SK-N-SH treated with all-trans-retinoic acid at 6 μM for 48 hours (cell line): ENCODE measurements around the gene PTN.

Experiments
- ESRRG ChIP-seq: fragments of 250-450 bp; sonication (Bioruptor Pico); IDR thresholded peaks from 2 replicates; pipeline ENCODE4 v1.6.1; 2021; ENCODE audit warnings: mild to moderate bottlenecking
- ZFP3 ChIP-seq: fragments of 250-450 bp; sonication (Bioruptor Pico); IDR thresholded peaks from 2 replicates; pipeline ENCODE4 v1.5.0; 2020; ENCODE audit warnings: mild to moderate bottlenecking, moderate library complexity
- ZNF565 ChIP-seq: fragments of 450-650 bp; formaldehyde crosslinking; conservative IDR thresholded peaks from 2 replicates; pipeline ENCODE4 v1.5.0; 2020; ENCODE audit warnings: low read depth, mild to moderate bottlenecking, moderate library complexity
- TF ChIP-seq, protein P1 (sequence below): fragments of 250-450 bp; sonication (Bioruptor Pico); IDR thresholded peaks from 2 replicates; pipeline ENCODE4 v1.8.0; 2020; ENCODE audit warnings: mild to moderate bottlenecking, moderate library complexity, borderline replicate concordance

DNA sequence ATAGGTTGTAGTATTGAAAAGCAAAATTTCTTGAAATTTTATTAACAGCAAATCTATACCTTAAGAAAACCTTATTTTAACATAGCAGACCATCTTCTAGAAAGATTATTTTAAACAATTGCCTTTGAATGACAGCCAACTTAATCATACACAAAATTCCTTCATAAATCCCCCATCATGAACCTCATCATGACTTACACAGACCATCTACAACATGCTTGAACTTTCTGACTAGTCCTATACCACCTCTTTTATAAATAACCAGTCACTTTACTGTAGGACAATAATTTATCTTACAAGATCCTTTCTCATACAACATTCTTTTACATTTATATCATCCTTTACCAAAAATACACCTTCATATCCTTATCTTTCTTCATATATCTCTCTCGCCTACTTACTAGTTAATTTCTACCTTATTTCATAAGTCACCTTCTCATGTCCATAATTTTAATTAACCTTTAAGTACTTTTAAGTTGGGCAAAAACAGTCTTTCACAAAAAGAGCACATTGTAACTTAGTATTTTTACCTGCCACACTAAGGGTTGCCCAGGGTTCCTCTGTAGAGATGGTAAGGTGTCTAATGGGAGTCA is 16.6 kb upstream of the PTN start:
- TF ChIP-seq, protein P1, sequence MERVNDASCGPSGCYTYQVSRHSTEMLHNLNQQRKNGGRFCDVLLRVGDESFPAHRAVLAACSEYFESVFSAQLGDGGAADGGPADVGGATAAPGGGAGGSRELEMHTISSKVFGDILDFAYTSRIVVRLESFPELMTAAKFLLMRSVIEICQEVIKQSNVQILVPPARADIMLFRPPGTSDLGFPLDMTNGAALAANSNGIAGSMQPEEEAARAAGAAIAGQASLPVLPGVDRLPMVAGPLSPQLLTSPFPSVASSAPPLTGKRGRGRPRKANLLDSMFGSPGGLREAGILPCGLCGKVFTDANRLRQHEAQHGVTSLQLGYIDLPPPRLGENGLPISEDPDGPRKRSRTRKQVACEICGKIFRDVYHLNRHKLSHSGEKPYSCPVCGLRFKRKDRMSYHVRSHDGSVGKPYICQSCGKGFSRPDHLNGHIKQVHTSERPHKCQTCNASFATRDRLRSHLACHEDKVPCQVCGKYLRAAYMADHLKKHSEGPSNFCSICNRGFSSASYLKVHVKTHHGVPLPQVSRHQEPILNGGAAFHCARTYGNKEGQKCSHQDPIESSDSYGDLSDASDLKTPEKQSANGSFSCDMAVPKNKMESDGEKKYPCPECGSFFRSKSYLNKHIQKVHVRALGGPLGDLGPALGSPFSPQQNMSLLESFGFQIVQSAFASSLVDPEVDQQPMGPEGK: no peak
- no peak for TF ChIP-seq ZNF565 (CRISPR knock-in tag)
- no peak for TF ChIP-seq ZFP3
- no peak for TF ChIP-seq ESRRG (CRISPR knock-in tag)
